GM13976 (cell line): ENCODE results near the gene KIF16B.

Experiments used
- DNase-seq: peaks from one replicate; pipeline ENCODE4 v3.0.0; 2012; ENCODE audit warnings: low spot score
- CTCF ChIP-seq: IDR thresholded peaks from 2 replicates; pipeline ENCODE4 v1.5.1; 2012; ENCODE audit warnings: borderline replicate concordance, mild to moderate bottlenecking; ENCODE audit not compliant: insufficient read depth; ENCODE audit errors: extremely low read depth, missing control alignments, control extremely low read depth
- in situ Hi-C: fragments of 300-500 bp; cut with MboI; formaldehyde crosslinking; loops from one replicate; pipeline ENCODE4 v1.12.0; 2022; ENCODE audit warnings: low sequenced_read_pairs, mixed read lengths, inconsistent platforms; ENCODE audit not compliant: unreplicated experiment

The KIF16B gene

GRCh38 chr20:16539280-16540021, 33.8 kb downstream of the KIF16B start:
- no peak for TF ChIP-seq CTCF
- no peak for DNase-seq
- in situ Hi-C loops: no loop called here

- TF ChIP-seq CTCF: no peak
- DNase-seq: no peak
- in situ Hi-C loops: no loop called here
These were observed 34.5 kb downstream of the KIF16B start for GRCh38 chr20:16538779-16539178.

DNA sequence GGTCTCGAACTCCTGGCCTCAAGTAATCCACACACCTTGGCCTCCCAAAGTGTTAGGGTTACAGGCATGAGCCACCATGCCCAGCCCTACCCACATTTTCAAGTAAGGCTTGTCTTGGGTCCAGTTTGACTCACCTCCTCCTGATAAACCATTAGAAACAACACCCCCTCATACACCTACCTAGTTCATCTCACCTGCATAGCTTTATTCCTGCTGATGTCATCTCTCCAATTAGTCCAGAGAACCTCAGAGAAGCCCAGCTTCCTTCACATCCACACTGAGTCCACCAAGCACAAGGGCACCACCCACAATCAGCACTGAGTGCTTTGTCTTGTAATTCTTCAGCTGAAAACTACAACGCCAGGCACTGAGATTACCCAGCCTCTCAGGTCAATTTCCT, 35.3 kb downstream of the KIF16B start:
- in situ Hi-C loops: no loop called here
- TF ChIP-seq CTCF: no peak
- no peak for DNase-seq

GRCh38 chr20:16537025-16537665, 36.1 kb downstream of the KIF16B start:
- DNase-seq: no peak
- no peak for TF ChIP-seq CTCF
- in situ Hi-C loops: no loop called here

DNA sequence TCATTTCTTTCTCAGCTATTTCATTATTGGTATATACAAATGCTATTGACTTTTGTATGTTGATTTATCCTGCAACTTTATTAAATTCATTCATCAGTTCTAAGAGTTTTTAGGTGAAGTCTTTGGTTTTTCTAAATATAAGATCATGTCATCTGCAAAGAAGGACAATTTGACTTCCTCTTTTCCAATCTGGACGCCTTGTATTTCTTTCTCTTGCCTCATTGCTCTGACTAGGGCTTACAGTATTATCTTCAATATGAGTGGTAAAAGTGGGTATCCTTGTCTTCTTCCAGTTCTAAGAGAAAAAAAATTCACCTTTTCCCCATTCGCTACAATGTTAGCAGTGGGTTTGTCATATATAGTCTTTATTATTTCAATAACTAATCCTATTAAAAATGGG, 38.0 kb downstream of the KIF16B start:
- TF ChIP-seq CTCF: no peak
- in situ Hi-C loops: no loop called here

DNA sequence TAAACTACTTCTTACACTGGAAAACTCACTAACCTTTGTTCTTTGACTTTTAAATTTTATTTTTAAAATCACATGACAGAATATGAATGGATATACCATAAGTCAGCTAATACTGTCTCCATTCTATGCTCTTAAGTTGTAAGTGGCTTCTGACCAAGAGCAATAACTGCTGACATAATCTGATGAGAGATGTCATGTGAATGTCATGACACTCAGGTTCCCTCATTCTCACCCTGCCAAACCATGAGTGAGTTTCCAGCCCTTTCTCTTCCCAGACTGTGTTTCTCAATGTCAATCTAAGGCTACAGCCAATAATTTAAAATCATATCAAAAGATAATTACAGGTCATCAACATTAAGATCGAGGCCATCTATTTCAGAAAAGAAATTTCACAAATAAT, 39.7 kb downstream of the KIF16B start:
- DNase-seq: no peak
- no peak for TF ChIP-seq CTCF
- in situ Hi-C loops: no loop called here

More for the DNA sequence above, 38.0 kb downstream of the KIF16B start:
- no peak for DNase-seq

DNA sequence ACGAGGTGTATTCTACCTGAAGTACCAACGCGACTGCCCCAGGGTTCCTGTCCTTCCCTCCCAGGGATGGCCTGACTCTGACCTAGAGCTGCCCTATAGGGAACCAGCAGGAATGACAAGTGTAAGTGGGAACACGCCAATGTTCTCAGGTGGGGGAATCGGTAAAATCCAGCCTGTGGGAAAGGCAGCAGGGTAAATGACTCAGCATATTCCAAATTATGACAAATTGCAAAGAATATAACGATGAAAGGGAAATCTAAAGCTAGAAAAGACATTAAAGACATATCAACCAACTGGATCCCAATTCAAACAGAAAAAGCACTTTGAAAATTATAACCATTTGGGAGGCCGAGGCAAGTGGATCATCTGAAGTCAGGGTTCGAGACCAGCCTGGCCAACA, 41.8 kb downstream of the KIF16B start:
- in situ Hi-C loops: no loop called here
- TF ChIP-seq CTCF: no peak
- DNase-seq: no peak
